Thyroid gland (tissue), 4 donors: ENCODE data around the gene EXT2. TPM values are rescaled to one million over a fixed set of nuclear protein-coding genes. Genes with fewer than 3 reads are reported as not detected.

ENCODE experiments used
- DNase-seq, 2 donors: peaks; one replicate each; pipeline ENCODE4 v3.0.0-alpha.2; 2019
- H3K27ac ChIP-seq, 3 donors: fragments of 200-600 bp; sonication (generic); 1 replicate in 2 of 3; 2 replicates in 1 of 3; pipeline ENCODE4 v1.5.1; 2016 to 2019; ENCODE audit warnings: mild to moderate bottlenecking in 1 of 3, moderate library complexity in 1 of 3
- H3K27me3 ChIP-seq: fragments of 200-600 bp; sonication (generic); one replicate; pipeline ENCODE4 v1.5.1; 2019
- H3K36me3 ChIP-seq, 2 donors: fragments of 200-600 bp; sonication (generic); one replicate each; pipeline ENCODE4 v1.5.1; 2016 to 2019
- H3K4me1 ChIP-seq, 2 donors: fragments of 200-600 bp; sonication (generic); one replicate each; pipeline ENCODE4 v1.5.1; 2017 to 2019
- H3K4me3 ChIP-seq, 3 donors: fragments of 200-600 bp; sonication (generic); replicated peaks in 1 of 3; 1 replicate in 2 of 3; 2 replicates in 1 of 3; pipeline ENCODE4 v1.5.1; 2016; ENCODE audit warnings: mild to moderate bottlenecking in 1 of 3
- H3K9me3 ChIP-seq: fragments of 200-600 bp; sonication (generic); one replicate; pipeline ENCODE4 v1.5.1; 2017
- CTCF ChIP-seq, 6 experiments: fragments of 200-600 bp in 3 of 6; fragments of 450-650 bp in 3 of 6; sonication (generic) in 3 of 6; IDR thresholded peaks; one replicate each; pipeline ENCODE4 v1.5.1; 2016 to 2019; ENCODE audit warnings: antibody characterized with exemption in 6 of 6, mild to moderate bottlenecking in 2 of 6, inconsistent platforms in 1 of 6, moderate library complexity in 1 of 6
- POLR2A ChIP-seq, 2 donors: fragments of 450-650 bp; IDR thresholded peaks; one replicate each; pipeline ENCODE4 v1.6.1; 2017; ENCODE audit warnings: antibody characterized with exemption in 2 of 2, mild to moderate bottlenecking in 2 of 2, moderate library complexity in 1 of 2
- WGBS, 2 donors: methylation state at CpG; one replicate each; pipeline ENCODE4 v1.1.5; 2017; 5-methylcytosine and 5-hydroxymethylcytosine counted together
- intact Hi-C: fragments of 100-400 bp; cut with DNase I; formaldehyde crosslinking; loops from one replicate; pipeline ENCODE4 v1.15.1; 2023
- total RNA-seq, 4 donors: library from RNA; depleted of rRNA; stranded (reverse); fragments of >200 nt; gene quantifications; one replicate each; pipeline ENCODE4 v1.2.3, GENCODE V29; 2016

EXT2 gene
- total RNA-seq, 4 donors from 2014 or later: 53.2 to 95.8 (median 66.3) TPM

- DNase-seq: no peak
- 71 to 75% methylated on average over 3 of the region's 3 CpGs for WGBS, 2 donors
- Histone ChIP-seq H3K36me3 (no peaks in the 10 kb centered on the region), H3K27me3 (no peaks in the 10 kb centered on the region), H3K4me1 (peaks cover 3 to 11% of the 10 kb centered on the region in 2 donors), H3K4me3 (no peak overlapping the region), H3K27ac (no peak overlapping the region), H3K9me3 (no peaks in the 10 kb centered on the region)
- intact Hi-C loops: no loop called here
- TF ChIP-seq POLR2A (IDR thresholded peaks at IDR 0.05) (no peak), CTCF (IDR thresholded peaks at IDR 0.05) (no peak)
These were observed 49.7 kb downstream of the EXT2 start for GRCh38 chr11:44145011-44145775.

- no peaks in the 10 kb centered on the region for H3K9me3 ChIP-seq
- no peak overlapping the region for H3K27ac ChIP-seq
- DNase-seq: no peak
- intact Hi-C loops: no loop called here
- no peak overlapping the region for H3K4me3 ChIP-seq
- no peaks in the 10 kb centered on the region for H3K36me3 ChIP-seq
- no peaks in the 10 kb centered on the region for H3K27me3 ChIP-seq
- H3K4me1 ChIP-seq: peaks cover 0 to 8% of the 10 kb centered on the region in 2 donors
- TF ChIP-seq POLR2A (IDR thresholded peaks at IDR 0.05): no peak
- TF ChIP-seq CTCF (IDR thresholded peaks at IDR 0.05): no peak
- WGBS, 2 donors: 97 to 98% methylated on average over 2 of the region's 2 CpGs
These were observed 51.5 kb downstream of the EXT2 start for GRCh38 chr11:44146931-44147330.

GRCh38 chr11:44147751-44148150, 52.3 kb downstream of the EXT2 start:
- DNase-seq: no peak
- intact Hi-C loops: no loop called here
- Histone ChIP-seq H3K4me3 (no peak overlapping the region), H3K36me3 (no peaks in the 10 kb centered on the region), H3K27ac (no peak overlapping the region), H3K4me1 (peaks cover 0 to 8% of the 10 kb centered on the region in 2 donors), H3K27me3 (no peaks in the 10 kb centered on the region), H3K9me3 (no peaks in the 10 kb centered on the region)
- TF ChIP-seq CTCF (IDR thresholded peaks at IDR 0.05) (no peak), POLR2A (IDR thresholded peaks at IDR 0.05) (no peak)
- 77 to 84% methylated on average over 3 of the region's 3 CpGs for WGBS, 2 donors

- Histone ChIP-seq H3K4me3 (no peak overlapping the region), H3K36me3 (no peaks in the 10 kb centered on the region), H3K27ac (no peak overlapping the region), H3K4me1 (peaks cover 0 to 6% of the 10 kb centered on the region in 2 donors), H3K27me3 (no peaks in the 10 kb centered on the region), H3K9me3 (no peaks in the 10 kb centered on the region)
- WGBS, 2 donors: 82 to 87% methylated on average over 2 of the region's 2 CpGs
- DNase-seq: no peak
- TF ChIP-seq POLR2A (IDR thresholded peaks at IDR 0.05) (no peak), CTCF (IDR thresholded peaks at IDR 0.05) (no peak)
- intact Hi-C loops: no loop called here
These were observed 54.2 kb downstream of the EXT2 start for GRCh38 chr11:44149651-44150050.

- TF ChIP-seq POLR2A (IDR thresholded peaks at IDR 0.05) (no peak), CTCF (IDR thresholded peaks at IDR 0.05) (no peak)
- H3K36me3 ChIP-seq: no peaks in the 10 kb centered on the region
- DNase-seq: no peak
- no peaks in the 10 kb centered on the region for H3K9me3 ChIP-seq
- H3K27ac ChIP-seq: no peak overlapping the region
- H3K4me3 ChIP-seq: no peak overlapping the region
- intact Hi-C loops: no loop called here
- WGBS, 2 donors: 79 to 100% methylated on average over 1 of the region's 1 CpG
- no peaks in the 10 kb centered on the region for H3K27me3 ChIP-seq
- no peaks in the 10 kb centered on the region for H3K4me1 ChIP-seq
These were observed 54.9 kb downstream of the EXT2 start for GRCh38 chr11:44150401-44150800.
